A673 (cell line): ENCODE results near the gene MBNL2. TPM values are rescaled to one million over a fixed set of nuclear protein-coding genes. Genes with fewer than 3 reads are reported as not detected.

Experiments
- BruUV-seq: library from RNA; stranded (reverse); fragments of 400-500 nt; replicated peaks from 2 replicates; lab custom pipeline; 2021; lab: Mats Ljungman, UMichigan
- CTCF ChIA-PET: fragments of 300-600 bp; sonication (Branson Sonifier 250); formaldehyde crosslinking; loops from one replicate; lab custom pipeline; 2022; ENCODE audit warnings: antibody characterized with exemption; lab: Charles Lee
- POLR2A ChIA-PET: fragments of 300-600 bp; sonication (Branson Sonifier 250); formaldehyde crosslinking; loops from one replicate; lab custom pipeline; 2022; ENCODE audit warnings: antibody characterized with exemption; ENCODE audit not compliant: low non-redundant PET; lab: Charles Lee
- DNase-seq: peaks from one replicate; pipeline ENCODE4 v3.0.0-alpha.2; 2015; ENCODE audit warnings: low spot score
- H3K27ac ChIP-seq: fragments of 200-600 bp; sonication (generic); 2 replicates; pipeline ENCODE4 v1.5.1; 2016; ENCODE audit warnings: mixed run types, low read depth, mild to moderate bottlenecking, mixed read lengths, antibody characterized with exemption, low read length; ENCODE audit not compliant: poor library complexity, severe bottlenecking
- H3K27me3 ChIP-seq: fragments of 200-600 bp; sonication (generic); replicated peaks from 2 replicates; pipeline ENCODE4 v1.6.1; 2017; ENCODE audit warnings: mixed run types, low read depth, mild to moderate bottlenecking, mixed read lengths, antibody characterized with exemption, low read length; ENCODE audit not compliant: insufficient read depth, poor library complexity
- H3K36me3 ChIP-seq: fragments of 200-600 bp; sonication (generic); 2 replicates; pipeline ENCODE4 v1.6.1; 2016; ENCODE audit warnings: mixed run types, mild to moderate bottlenecking, mixed read lengths, antibody characterized with exemption, low read length; ENCODE audit not compliant: insufficient read depth, poor library complexity, severe bottlenecking
- H3K4me1 ChIP-seq: fragments of 200-600 bp; sonication (generic); 2 replicates; pipeline ENCODE4 v1.6.1; 2017; ENCODE audit warnings: mixed run types, mild to moderate bottlenecking, mixed read lengths, antibody characterized with exemption, low read length; ENCODE audit not compliant: insufficient read depth, poor library complexity, severe bottlenecking
- H3K4me3 ChIP-seq: fragments of 200-600 bp; sonication (generic); 2 replicates; pipeline ENCODE4 v1.5.1; 2016; ENCODE audit warnings: low read depth, mixed run types, mild to moderate bottlenecking, mixed read lengths, low read length; ENCODE audit not compliant: poor library complexity, severe bottlenecking
- H3K9me3 ChIP-seq: fragments of 200-600 bp; sonication (generic); 2 replicates; pipeline ENCODE4 v1.6.1; 2016; ENCODE audit warnings: mixed run types, low read depth, mild to moderate bottlenecking, mixed read lengths, antibody characterized with exemption, low read length; ENCODE audit not compliant: poor library complexity, severe bottlenecking
- CTCF ChIP-seq: fragments of 300-800, 200-600 bp; sonication (generic); conservative IDR thresholded peaks from 2 replicates; pipeline ENCODE4 v1.5.1; 2017; ENCODE audit warnings: low read depth, mild to moderate bottlenecking, antibody characterized with exemption, low read length, moderate library complexity, mixed read lengths
- EZH2 ChIP-seq: fragments of 200-600 bp; sonication (generic); IDR thresholded peaks from 2 replicates; pipeline ENCODE4 v1.6.1; 2017; ENCODE audit warnings: borderline replicate concordance, low read depth, mild to moderate bottlenecking, mixed read lengths, antibody characterized with exemption, low read length; ENCODE audit not compliant: poor library complexity, severe bottlenecking
- intact Hi-C: fragments of 100-400 bp; cut with micrococcal nuclease; formaldehyde crosslinking; loops from one replicate; pipeline ENCODE4 v1.10.0; 2022; ENCODE audit not compliant: unreplicated experiment
- total RNA-seq: library from RNA; stranded (reverse); gene quantifications from 2 replicates; pipeline ENCODE4 v1.2.3, GENCODE V29; 2021

MBNL2 gene
- total RNA-seq, 1 experiment from 2014 or later = 12.0 TPM

- CTCF ChIA-PET = no interaction called here
- peaks cover 4% of the 10 kb centered on the region for H3K4me1 ChIP-seq
- intact Hi-C loops = no loop called here
Measured at GRCh38 chr13:97394542-97394941, 172.4 kb downstream of the MBNL2 start.

GRCh38 chr13:97395447-97396136, 173.5 kb downstream of the MBNL2 start:
- Histone ChIP-seq H3K4me1 (peaks cover 4% of the 10 kb centered on the region), H3K36me3 (no peaks in the 10 kb centered on the region), H3K27me3 (no peaks in the 10 kb centered on the region), H3K27ac (no peak overlapping the region), H3K9me3 (no peaks in the 10 kb centered on the region), H3K4me3 (no peak overlapping the region)
- DNase-seq = no peak
- no peak for TF ChIP-seq CTCF
- no peak for TF ChIP-seq EZH2
- ChIA-PET POLR2A (no interaction called here), CTCF (no interaction called here)
- intact Hi-C loops = no loop called here
- BruUV-seq = no TSS peak

More at GRCh38 chr13:97394542-97394941, 172.4 kb downstream of the MBNL2 start:
- no peaks in the 10 kb centered on the region for H3K9me3 ChIP-seq
- no peak for TF ChIP-seq CTCF
- TF ChIP-seq EZH2 = no peak
- H3K36me3 ChIP-seq = no peaks in the 10 kb centered on the region
- POLR2A ChIA-PET = no interaction called here
- H3K27ac ChIP-seq = no peak overlapping the region
- DNase-seq = no peak
- no peaks in the 10 kb centered on the region for H3K27me3 ChIP-seq
- H3K4me3 ChIP-seq = no peak overlapping the region
- BruUV-seq = no TSS peak

- no peak overlapping the region for H3K4me3 ChIP-seq
- intact Hi-C loops = no loop called here
- POLR2A ChIA-PET = no interaction called here
Measured at GRCh38 chr13:97397267-97397666, 175.1 kb downstream of the MBNL2 start.

More at GRCh38 chr13:97397267-97397666, 175.1 kb downstream of the MBNL2 start:
- Histone ChIP-seq H3K9me3 (no peaks in the 10 kb centered on the region), H3K4me1 (no peaks in the 10 kb centered on the region), H3K27me3 (no peaks in the 10 kb centered on the region), H3K27ac (no peak overlapping the region), H3K36me3 (no peaks in the 10 kb centered on the region)
- CTCF ChIA-PET = interaction anchor here (0.6 kb wide), 1 partner anchor 290 kb away, joined by 8 read pairs; no protein-coding TSS in a partner anchor
- DNase-seq = no peak
- no TSS peak for BruUV-seq
- TF ChIP-seq EZH2 (no peak), CTCF (no peak)
